ENCODE data around the gene FOXJ2.
A peak's percentile ranks its signal among the peaks of the same experiment; 100 is the strongest.
"Not testable (repeated sequence)": the region's sequence is repeated elsewhere in the genome, so short reads cannot be mapped to it uniquely, and the experiment has no call there.

FOXJ2 gene

DNA sequence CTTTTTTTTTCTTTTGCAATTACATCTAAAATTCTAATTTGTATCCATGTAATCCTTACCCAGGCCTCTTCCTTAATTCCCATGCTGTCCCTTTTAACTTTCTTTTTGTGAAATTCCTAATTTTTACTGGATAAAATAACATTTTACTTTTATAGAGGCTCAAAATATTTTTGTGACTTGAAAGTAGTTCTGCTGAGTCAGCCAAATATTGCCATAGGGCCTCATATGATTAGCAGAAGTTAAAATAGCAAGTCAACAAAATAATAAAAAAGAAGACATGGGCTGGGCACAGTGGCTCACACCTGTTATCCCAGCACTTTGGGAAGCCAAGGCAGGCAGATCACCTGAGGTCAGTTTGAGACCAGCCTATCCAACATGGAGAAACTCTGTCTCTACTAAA, 31.6 kb downstream of the FOXJ2 start:
- no peaks in the 10 kb centered on the region for H3K9me3 Mint-ChIP-seq
- no peak overlapping the region for H3K27ac Mint-ChIP-seq
- no peak for DNase-seq (ENCODE audit: low spot score)
- H3K36me3 Mint-ChIP-seq (ENCODE audit: low read depth): no peaks in the 10 kb centered on the region
- H3K27me3 Mint-ChIP-seq (ENCODE audit: low read depth): no peaks in the 10 kb centered on the region
- no peak overlapping the region for H3K4me3 Mint-ChIP-seq
- H3K4me1 Mint-ChIP-seq (ENCODE audit: low read depth): peaks cover 20% of the 10 kb centered on the region

DNA sequence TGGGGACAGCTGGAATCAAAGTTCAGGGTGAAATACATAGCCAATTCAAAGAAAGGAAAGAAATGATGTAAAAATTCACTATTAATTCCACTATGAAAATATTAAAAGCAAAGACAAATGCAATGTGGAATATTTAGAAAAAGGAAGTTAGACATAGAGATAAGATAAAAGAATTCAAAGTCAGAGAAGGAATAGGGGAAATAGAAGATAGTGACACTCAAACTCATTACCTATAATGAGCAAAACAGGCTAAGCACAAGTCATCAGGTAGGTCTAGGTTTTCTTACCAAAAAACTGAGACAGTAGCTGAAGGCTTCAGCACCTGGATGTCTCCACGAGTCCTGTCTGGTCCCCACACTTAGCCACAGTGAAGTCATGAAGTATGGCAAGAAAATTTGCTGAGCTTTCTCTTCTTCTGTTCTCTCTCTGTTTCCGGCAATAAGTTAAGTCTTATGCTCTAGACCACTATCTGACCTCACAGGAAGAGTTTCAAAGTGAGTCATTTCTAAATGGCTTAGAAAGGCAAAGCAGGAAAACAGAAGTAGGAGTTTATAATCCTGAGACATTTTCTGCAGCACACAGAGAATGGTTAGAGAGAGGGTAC, 33.6 kb downstream of the FOXJ2 start, which contains the start of gene C3AR1:
Gene C3AR1 (minus strand): TSS at position 369 of the 604 bp plus-strand sequence. CDS start 6,174 bp downstream, outside the sequence.
- peak within 1 kb of the TSS; percentile 70 for H3K4me3 Mint-ChIP-seq
- no peaks in the 10 kb centered on the region for H3K9me3 Mint-ChIP-seq
- H3K27me3 Mint-ChIP-seq (ENCODE audit: low read depth): no peaks in the 10 kb centered on the region
- peak; percentile 45 for DNase-seq (ENCODE audit: low spot score)
- H3K36me3 Mint-ChIP-seq (ENCODE audit: low read depth): no peaks in the 10 kb centered on the region
- peaks cover 29% of the 10 kb centered on the region for H3K4me1 Mint-ChIP-seq (ENCODE audit: low read depth)
- H3K27ac Mint-ChIP-seq: peak within 1 kb of the TSS; percentile 83

DNA sequence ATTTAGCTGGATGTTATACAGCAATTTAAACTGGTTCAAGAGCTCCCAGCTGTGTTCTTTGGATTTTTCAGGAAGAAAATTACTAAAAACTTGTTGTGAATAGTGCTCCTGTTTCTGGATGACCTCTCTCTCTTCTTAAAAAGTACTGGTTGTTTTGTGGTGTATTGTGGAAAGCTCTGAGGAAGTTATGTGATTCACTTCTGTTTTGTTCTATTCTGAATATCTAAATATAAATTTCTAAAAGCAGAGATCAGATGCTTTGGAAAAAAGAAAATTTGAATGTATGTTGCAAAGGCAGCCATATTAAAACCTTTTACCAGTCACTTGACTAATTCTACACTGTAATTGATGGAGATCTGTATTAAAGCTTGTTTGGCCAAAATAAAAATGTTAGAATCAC, 37.1 kb downstream of the FOXJ2 start:
- Mint-ChIP-seq H3K4me3 (no peak overlapping the region), H3K27me3 (ENCODE audit: low read depth) (peaks cover 10% of the 10 kb centered on the region), H3K27ac (no peak overlapping the region), H3K9me3 (no peaks in the 10 kb centered on the region), H3K36me3 (ENCODE audit: low read depth) (no peaks in the 10 kb centered on the region), H3K4me1 (ENCODE audit: low read depth) (peaks cover 25% of the 10 kb centered on the region)
- no peak for DNase-seq (ENCODE audit: low spot score)

DNA sequence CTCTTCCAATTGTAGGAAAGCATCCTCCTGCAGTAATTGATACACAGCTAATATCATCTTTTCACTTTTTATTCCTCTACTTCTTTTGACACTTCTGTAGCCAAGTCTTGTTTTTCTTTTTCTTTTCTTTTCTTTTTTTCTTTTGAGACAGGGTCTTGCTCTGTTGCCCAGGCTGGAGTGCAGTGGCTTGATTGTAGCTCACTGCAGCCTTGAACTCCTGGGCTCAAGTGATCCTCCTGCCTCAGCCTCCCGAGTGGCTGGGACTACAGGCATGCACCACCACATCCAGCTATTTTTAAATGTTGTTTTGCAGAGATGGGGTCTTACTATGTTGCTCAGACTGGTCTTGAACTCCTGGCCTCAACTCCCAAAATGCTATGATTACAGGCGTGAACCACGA, 39.3 kb downstream of the FOXJ2 start:
- peaks cover 11% of the 10 kb centered on the region for H3K4me1 Mint-ChIP-seq (ENCODE audit: low read depth)

DNA sequence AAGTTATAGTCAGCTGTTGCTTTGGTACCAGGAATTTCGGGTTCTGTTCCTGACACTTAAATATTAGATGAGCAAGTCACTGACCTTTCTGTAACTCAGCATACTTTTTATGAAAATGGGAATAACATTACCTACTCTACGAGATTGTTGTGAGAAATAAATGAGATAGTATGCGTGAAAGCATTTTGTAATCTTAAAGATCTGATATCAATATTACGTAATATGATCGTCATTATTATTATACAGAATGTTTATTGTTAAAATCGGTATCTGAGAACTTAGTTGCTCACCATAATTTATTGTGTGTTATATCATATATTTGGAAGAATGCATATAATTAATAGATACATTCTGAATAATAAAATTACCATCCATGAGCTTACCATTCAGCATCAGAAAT, 43.4 kb downstream of the FOXJ2 start:
- H3K4me1 Mint-ChIP-seq (ENCODE audit: low read depth): peaks cover 17% of the 10 kb centered on the region
- DNase-seq (ENCODE audit: low spot score): no peak
- no peak overlapping the region for H3K27ac Mint-ChIP-seq
- H3K27me3 Mint-ChIP-seq (ENCODE audit: low read depth): peaks cover 10% of the 10 kb centered on the region
- no peaks in the 10 kb centered on the region for H3K36me3 Mint-ChIP-seq (ENCODE audit: low read depth)
- H3K9me3 Mint-ChIP-seq: no peaks in the 10 kb centered on the region
- no peak overlapping the region for H3K4me3 Mint-ChIP-seq

More for the DNA sequence above, 39.3 kb downstream of the FOXJ2 start:
- H3K27ac Mint-ChIP-seq; DNase-seq (ENCODE audit: low spot score); H3K9me3 Mint-ChIP-seq; H3K36me3 Mint-ChIP-seq (ENCODE audit: low read depth); H3K27me3 Mint-ChIP-seq (ENCODE audit: low read depth); H3K4me3 Mint-ChIP-seq: not testable (repeated sequence)

DNA sequence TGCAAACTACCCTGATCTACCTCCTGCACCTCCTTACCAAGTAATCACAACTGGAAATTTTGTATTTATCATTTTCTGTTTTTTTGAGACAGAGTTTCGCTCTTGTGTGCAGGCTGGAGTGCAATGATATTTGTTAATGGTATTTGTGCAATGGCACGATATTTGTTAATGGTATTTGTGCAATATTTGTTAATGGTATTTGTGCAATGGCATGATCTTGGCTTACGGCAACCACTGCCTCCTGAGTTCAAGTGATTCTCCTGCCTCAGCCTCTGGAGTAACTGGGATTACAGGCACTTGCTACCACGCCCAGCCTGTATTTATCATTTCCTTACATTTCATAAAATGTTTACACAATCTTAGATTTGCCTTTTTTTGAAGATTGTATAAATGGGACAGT, 43.9 kb downstream of the FOXJ2 start:
- Mint-ChIP-seq H3K27ac (no peak overlapping the region), H3K27me3 (ENCODE audit: low read depth) (peaks cover 10% of the 10 kb centered on the region), H3K36me3 (ENCODE audit: low read depth) (no peaks in the 10 kb centered on the region), H3K4me3 (no peak overlapping the region), H3K4me1 (ENCODE audit: low read depth) (peaks cover 21% of the 10 kb centered on the region), H3K9me3 (no peaks in the 10 kb centered on the region)
- no peak for DNase-seq (ENCODE audit: low spot score)

DNA sequence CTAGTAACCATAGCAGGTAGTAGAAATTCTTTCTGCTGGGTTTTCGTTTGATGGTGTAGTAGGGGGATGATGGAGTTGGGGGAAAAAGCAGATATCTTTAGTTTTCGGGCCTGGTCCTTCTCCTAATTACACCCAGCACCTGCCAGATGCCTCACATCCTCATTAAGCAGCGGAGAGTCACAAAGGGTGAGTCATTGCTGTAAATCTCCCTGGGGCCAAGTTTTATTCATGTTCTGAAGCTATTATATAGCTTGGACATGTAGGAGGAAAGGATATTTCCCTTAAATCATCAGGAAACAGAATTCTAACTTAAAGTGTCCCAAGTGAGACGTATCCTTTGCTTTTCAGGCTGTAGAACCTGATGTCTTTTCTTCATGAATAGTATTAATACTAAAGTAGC, 44.7 kb downstream of the FOXJ2 start:
- no peaks in the 10 kb centered on the region for H3K9me3 Mint-ChIP-seq
- H3K36me3 Mint-ChIP-seq (ENCODE audit: low read depth): no peaks in the 10 kb centered on the region
- H3K4me3 Mint-ChIP-seq: no peak overlapping the region
- no peak overlapping the region for H3K27ac Mint-ChIP-seq
- peaks cover 21% of the 10 kb centered on the region for H3K4me1 Mint-ChIP-seq (ENCODE audit: low read depth)
- DNase-seq (ENCODE audit: low spot score): no peak
- peaks cover 3% of the 10 kb centered on the region for H3K27me3 Mint-ChIP-seq (ENCODE audit: low read depth)

DNA sequence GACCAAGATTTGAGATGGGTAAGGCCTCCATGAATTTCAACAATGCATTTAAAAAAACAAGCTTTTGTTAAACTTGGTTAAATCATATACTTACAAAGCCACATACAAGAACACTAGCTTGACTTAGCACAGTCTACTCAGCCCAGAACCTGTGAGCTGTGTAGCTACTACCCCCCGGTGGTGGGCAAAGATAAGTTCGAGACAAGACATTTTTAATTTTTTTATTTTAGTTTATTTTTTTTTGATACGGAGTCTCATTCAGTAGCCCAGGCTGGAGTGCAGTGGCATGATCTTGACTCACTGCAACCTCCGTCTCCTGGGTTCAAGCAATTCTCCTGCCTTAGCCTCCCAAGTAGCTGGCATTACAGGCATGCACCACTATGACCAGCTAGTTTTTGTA, 45.9 kb downstream of the FOXJ2 start:
- Mint-ChIP-seq H3K4me1 (ENCODE audit: low read depth) (peaks cover 24% of the 10 kb centered on the region), H3K4me3 (no peak overlapping the region), H3K27ac (no peak overlapping the region), H3K36me3 (ENCODE audit: low read depth) (no peaks in the 10 kb centered on the region), H3K9me3 (no peaks in the 10 kb centered on the region), H3K27me3 (ENCODE audit: low read depth) (no peaks in the 10 kb centered on the region)
- no peak for DNase-seq (ENCODE audit: low spot score)

DNA sequence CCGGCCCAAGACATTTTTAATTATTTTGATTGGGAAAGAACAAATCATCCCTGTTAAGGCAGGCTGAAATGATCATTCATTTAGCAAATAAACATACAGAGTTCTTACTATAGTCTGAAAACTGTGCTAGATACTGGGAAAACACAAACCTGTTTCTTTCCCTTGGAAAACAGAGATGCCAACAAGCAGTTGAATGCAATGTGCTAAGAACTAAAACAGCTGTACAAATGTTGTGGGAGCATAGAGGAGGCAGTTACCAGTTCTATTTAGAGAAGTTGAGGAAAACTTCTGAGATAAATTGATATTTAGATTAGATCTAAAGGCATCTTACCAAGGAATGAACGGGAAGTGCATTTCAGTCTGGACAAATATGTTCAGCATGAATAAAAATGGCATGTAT, 46.4 kb downstream of the FOXJ2 start:
- no peaks in the 10 kb centered on the region for H3K9me3 Mint-ChIP-seq
- H3K4me3 Mint-ChIP-seq: no peak overlapping the region
- H3K27me3 Mint-ChIP-seq (ENCODE audit: low read depth): no peaks in the 10 kb centered on the region
- peaks cover 1% of the 10 kb centered on the region for H3K36me3 Mint-ChIP-seq (ENCODE audit: low read depth)
- no peak for DNase-seq (ENCODE audit: low spot score)
- peak overlapping the region; percentile 22 for H3K27ac Mint-ChIP-seq
- H3K4me1 Mint-ChIP-seq (ENCODE audit: low read depth): peaks cover 26% of the 10 kb centered on the region

DNA sequence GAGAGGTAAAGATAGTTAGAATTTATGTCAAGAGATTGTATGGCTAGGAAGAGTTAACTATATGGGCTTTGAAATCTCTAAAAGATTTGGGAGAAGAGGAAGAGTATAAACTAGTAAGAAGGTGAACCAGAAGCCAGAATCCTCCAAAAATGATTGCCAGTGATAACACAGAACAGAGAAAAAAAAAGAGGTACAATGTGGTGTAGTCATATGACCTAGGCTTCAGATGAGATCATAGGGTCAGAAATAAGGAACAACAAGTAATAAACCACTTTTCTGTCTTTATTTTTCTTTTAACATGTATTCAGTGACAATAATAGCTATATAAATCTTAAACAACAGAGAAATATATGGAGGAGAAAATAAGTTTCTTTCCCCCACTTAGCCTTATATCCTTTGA, 47.6 kb downstream of the FOXJ2 start:
- no peaks in the 10 kb centered on the region for H3K27me3 Mint-ChIP-seq (ENCODE audit: low read depth)
- no peak for DNase-seq (ENCODE audit: low spot score)
- peaks cover 8% of the 10 kb centered on the region for H3K36me3 Mint-ChIP-seq (ENCODE audit: low read depth)
- H3K4me1 Mint-ChIP-seq (ENCODE audit: low read depth): peaks cover 34% of the 10 kb centered on the region
- H3K4me3 Mint-ChIP-seq: peak overlapping the region; percentile 95
- H3K27ac Mint-ChIP-seq: peak overlapping the region; percentile 20
- no peaks in the 10 kb centered on the region for H3K9me3 Mint-ChIP-seq

DNA sequence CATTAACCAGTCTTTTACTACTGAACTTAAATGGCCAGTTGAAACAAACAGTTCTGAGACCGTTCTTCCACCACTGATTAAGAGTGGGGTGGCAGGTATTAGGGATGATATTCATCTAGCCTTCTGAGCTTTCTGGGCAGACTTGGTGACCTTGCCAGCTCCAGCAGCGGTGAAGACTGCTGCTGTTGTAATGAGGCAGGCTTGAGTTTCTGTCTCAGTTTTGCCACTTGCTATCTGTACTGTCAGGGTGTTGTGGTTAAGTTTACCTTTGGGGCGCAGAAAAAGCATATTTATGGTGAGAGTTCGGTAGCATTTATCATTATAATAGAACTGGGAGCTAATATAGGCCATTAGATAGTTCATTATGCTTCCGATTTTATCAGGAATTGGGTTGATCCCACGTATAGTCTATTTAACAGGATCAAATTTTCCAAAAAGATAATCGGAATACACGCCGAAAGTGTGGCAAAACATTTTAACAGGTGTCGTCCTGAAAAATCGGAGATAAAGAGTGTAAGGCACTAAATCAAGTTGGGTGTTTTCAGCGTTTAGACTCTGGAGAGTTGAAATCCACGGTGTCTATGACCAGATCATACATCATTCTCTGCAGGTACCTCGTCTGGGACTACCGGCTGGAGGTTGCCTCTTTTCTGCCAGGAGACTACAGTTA, 48.9 kb downstream of the FOXJ2 start:
- no peak for DNase-seq (ENCODE audit: low spot score)
- Mint-ChIP-seq H3K36me3 (ENCODE audit: low read depth) (peaks cover 12% of the 10 kb centered on the region), H3K4me1 (ENCODE audit: low read depth) (peaks cover 38% of the 10 kb centered on the region), H3K27ac (peak overlapping the region; percentile 99), H3K27me3 (ENCODE audit: low read depth) (no peaks in the 10 kb centered on the region), H3K9me3 (no peaks in the 10 kb centered on the region), H3K4me3 (peak overlapping the region; percentile 95)

DNA sequence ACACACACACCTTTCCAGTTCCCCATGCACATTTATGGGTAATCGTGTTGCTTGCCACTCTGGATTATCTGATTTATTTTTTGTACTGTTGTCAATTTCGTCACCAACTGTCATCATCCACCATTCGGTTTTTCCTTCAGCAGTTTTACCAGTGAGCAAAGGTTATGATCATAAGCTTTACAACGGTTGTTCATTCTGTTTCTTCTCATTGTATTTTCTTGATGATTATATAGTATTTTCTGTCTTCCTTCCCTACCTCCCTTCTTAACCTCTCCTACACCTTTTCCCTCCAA, 50.2 kb downstream of the FOXJ2 start:
- Mint-ChIP-seq H3K36me3 (ENCODE audit: low read depth) (peaks cover 15% of the 10 kb centered on the region), H3K9me3 (no peaks in the 10 kb centered on the region), H3K27me3 (ENCODE audit: low read depth) (no peaks in the 10 kb centered on the region), H3K4me1 (ENCODE audit: low read depth) (peaks cover 41% of the 10 kb centered on the region), H3K27ac (peak overlapping the region; percentile 99), H3K4me3 (peak overlapping the region; percentile 95)
- DNase-seq (ENCODE audit: low spot score): no peak

DNA sequence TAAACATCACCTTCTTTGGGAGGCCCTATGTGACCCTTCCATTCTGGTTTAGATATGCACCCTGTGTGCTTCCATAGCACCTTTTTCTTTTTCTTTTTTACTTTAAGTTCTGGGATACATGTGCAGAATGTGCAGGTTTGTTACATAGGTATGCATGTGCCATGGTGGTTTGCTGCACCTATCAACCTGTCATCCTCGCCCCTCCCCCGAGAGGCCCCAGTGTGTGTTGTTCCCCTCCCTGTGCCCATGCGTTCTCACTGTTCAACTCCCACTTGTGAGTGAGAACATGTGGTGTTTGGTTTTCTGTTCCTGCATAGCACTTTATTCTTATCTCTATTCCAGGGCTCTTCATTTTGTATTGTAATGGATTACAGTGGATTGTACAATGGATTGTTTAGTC, 51.8 kb downstream of the FOXJ2 start:
- H3K27me3 Mint-ChIP-seq (ENCODE audit: low read depth); H3K9me3 Mint-ChIP-seq; DNase-seq (ENCODE audit: low spot score): not testable (repeated sequence)
- H3K4me3 Mint-ChIP-seq: peak overlapping the region; percentile 95
- peaks cover 21% of the 10 kb centered on the region for H3K36me3 Mint-ChIP-seq (ENCODE audit: low read depth)
- peak overlapping the region; percentile 74 for H3K27ac Mint-ChIP-seq
- H3K4me1 Mint-ChIP-seq (ENCODE audit: low read depth): peaks cover 53% of the 10 kb centered on the region

DNA sequence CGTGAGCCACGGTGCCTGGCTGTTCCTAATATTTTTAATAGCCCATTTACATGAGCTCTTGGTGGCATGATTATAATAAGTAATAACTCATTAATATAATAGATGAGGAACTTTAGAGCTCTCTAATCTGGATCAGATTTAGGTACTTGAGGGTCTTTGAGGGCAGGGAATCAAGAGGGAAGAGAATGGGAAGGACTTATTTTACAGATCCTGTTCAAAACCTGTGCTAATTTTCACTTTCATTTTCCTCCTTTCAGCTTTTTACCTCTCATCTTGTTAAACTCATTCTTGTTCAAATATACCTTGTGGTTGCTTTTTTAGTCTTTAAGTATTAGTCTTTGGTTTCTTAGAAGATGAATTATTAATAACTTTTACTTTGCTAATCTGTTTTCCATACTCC, 55.1 kb downstream of the FOXJ2 start:
- Mint-ChIP-seq H3K27ac (peak overlapping the region; percentile 91), H3K36me3 (ENCODE audit: low read depth) (peaks cover 46% of the 10 kb centered on the region), H3K27me3 (ENCODE audit: low read depth) (no peaks in the 10 kb centered on the region), H3K9me3 (no peaks in the 10 kb centered on the region), H3K4me1 (ENCODE audit: low read depth) (peaks cover 38% of the 10 kb centered on the region), H3K4me3 (peak overlapping the region; percentile 82)
- DNase-seq (ENCODE audit: low spot score): no peak

DNA sequence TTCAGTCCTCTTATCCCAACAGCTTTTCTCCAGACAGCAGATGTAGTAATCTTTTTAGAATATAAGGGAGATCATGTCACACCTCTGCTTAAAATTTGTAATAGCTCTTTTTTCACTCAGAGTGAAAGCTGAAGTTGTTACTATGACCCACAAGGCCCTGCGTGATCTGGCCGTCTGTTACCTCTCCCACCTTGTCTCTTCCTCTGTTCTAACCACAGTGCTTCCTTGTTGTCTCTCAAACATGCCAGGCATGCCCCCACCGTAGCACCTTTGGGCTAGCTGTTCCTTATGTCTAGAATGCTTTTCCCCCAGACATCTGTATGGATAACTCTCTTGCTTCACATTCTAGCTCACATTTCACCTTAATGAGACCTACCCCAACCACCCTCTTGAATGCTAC, 56.1 kb downstream of the FOXJ2 start:
- DNase-seq (ENCODE audit: low spot score): no peak
- Mint-ChIP-seq H3K4me3 (peak overlapping the region; percentile 82), H3K36me3 (ENCODE audit: low read depth) (peaks cover 51% of the 10 kb centered on the region), H3K27me3 (ENCODE audit: low read depth) (no peaks in the 10 kb centered on the region), H3K9me3 (no peaks in the 10 kb centered on the region), H3K4me1 (ENCODE audit: low read depth) (peaks cover 35% of the 10 kb centered on the region), H3K27ac (peak overlapping the region; percentile 91)

Measured in T-helper 2 cell treated with Interferon-gamma antibody and Interleukin-4, amounts not matched to agents 5 μg/mL and 100 μg/mL, for 36 hours (primary cell).